GM23338 (cell line): Measurements from ENCODE around the gene TPST1.

Source experiments
- CREB1 ChIP-seq: fragments of 250-450 bp; sonication (Bioruptor Pico); IDR thresholded peaks from 2 replicates; pipeline ENCODE4 v1.5.0; 2020; ENCODE audit warnings: low read depth, mild to moderate bottlenecking, moderate library complexity
- EZH2 ChIP-seq: fragments of 200-600 bp; sonication (generic); IDR thresholded peaks from one replicate; pipeline ENCODE4 v1.8.0; 2017; ENCODE audit warnings: antibody characterized with exemption, mild to moderate bottlenecking, low read depth; ENCODE audit not compliant: unreplicated experiment
- EZH2phosphoT487 ChIP-seq: fragments of 200-600 bp; sonication (generic); IDR thresholded peaks from one replicate; pipeline ENCODE4 v1.8.1; 2018; ENCODE audit warnings: antibody characterized with exemption; ENCODE audit not compliant: unreplicated experiment
- POLR2AphosphoS5 ChIP-seq: IDR thresholded peaks from 2 replicates; pipeline ENCODE4 v1.6.1; 2016; ENCODE audit warnings: antibody characterized with exemption, low read depth
- STAT1 ChIP-seq: IDR thresholded peaks from one replicate; pipeline ENCODE4 v1.6.1; 2016; ENCODE audit warnings: antibody characterized with exemption; ENCODE audit not compliant: unreplicated experiment
- ZNF114 ChIP-seq: fragments of 250-450 bp; sonication (Bioruptor Pico); IDR thresholded peaks from 2 replicates; pipeline ENCODE4 v1.5.0; 2020; ENCODE audit warnings: mild to moderate bottlenecking, moderate library complexity
- ZNF331 ChIP-seq: fragments of 250-450 bp; sonication (Bioruptor Pico); IDR thresholded peaks from 2 replicates; pipeline ENCODE4 v1.5.0; 2020; ENCODE audit warnings: low read depth, mild to moderate bottlenecking, moderate library complexity
- TF ChIP-seq, protein P1 (sequence below), 2 experiments: fragments of 200-600 bp in 1 of 2; sonication (generic) in 1 of 2; conservative IDR thresholded peaks; 2 replicates each; pipeline versions ENCODE4 v1.5.1 to v1.6.1; 2016 to 2017; ENCODE audit warnings: antibody characterized with exemption in 2 of 2, low read depth in 2 of 2, mild to moderate bottlenecking in 2 of 2, moderate library complexity in 1 of 2
- TF ChIP-seq, protein P2 (sequence below): IDR thresholded peaks from one replicate; pipeline ENCODE4 v1.6.1; 2018; ENCODE audit warnings: antibody characterized with exemption; ENCODE audit not compliant: unreplicated experiment

DNA sequence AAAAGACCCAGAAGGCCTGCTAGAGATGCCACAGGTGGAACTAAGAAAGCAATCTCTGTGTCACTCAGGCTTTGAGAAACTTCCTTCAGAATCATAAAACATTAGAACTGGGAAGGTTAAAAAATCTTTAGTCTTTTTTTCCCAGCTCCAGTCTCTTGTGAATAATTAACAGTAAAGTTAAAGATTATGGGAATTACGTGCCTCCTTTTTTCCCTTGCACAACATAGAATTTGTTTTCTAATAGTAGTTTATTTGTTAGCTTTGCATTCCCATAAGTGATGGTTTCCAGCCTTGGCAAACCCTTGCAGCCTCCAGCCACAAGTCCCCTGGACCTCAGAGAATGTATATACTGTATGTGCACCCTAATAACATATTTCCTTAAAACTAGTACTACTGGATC is 128.3 kb downstream of the TPST1 start:
- TF ChIP-seq, protein P1, sequence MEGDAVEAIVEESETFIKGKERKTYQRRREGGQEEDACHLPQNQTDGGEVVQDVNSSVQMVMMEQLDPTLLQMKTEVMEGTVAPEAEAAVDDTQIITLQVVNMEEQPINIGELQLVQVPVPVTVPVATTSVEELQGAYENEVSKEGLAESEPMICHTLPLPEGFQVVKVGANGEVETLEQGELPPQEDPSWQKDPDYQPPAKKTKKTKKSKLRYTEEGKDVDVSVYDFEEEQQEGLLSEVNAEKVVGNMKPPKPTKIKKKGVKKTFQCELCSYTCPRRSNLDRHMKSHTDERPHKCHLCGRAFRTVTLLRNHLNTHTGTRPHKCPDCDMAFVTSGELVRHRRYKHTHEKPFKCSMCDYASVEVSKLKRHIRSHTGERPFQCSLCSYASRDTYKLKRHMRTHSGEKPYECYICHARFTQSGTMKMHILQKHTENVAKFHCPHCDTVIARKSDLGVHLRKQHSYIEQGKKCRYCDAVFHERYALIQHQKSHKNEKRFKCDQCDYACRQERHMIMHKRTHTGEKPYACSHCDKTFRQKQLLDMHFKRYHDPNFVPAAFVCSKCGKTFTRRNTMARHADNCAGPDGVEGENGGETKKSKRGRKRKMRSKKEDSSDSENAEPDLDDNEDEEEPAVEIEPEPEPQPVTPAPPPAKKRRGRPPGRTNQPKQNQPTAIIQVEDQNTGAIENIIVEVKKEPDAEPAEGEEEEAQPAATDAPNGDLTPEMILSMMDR (conservative IDR thresholded peaks at IDR 0.05; ENCODE audit: low read depth in 2 of 2): no peak
- TF ChIP-seq CREB1 (CRISPR knock-in tag): no peak
- no peak for TF ChIP-seq EZH2
- no peak for TF ChIP-seq EZH2phosphoT487
- no peak for TF ChIP-seq POLR2AphosphoS5
- TF ChIP-seq, protein P2, sequence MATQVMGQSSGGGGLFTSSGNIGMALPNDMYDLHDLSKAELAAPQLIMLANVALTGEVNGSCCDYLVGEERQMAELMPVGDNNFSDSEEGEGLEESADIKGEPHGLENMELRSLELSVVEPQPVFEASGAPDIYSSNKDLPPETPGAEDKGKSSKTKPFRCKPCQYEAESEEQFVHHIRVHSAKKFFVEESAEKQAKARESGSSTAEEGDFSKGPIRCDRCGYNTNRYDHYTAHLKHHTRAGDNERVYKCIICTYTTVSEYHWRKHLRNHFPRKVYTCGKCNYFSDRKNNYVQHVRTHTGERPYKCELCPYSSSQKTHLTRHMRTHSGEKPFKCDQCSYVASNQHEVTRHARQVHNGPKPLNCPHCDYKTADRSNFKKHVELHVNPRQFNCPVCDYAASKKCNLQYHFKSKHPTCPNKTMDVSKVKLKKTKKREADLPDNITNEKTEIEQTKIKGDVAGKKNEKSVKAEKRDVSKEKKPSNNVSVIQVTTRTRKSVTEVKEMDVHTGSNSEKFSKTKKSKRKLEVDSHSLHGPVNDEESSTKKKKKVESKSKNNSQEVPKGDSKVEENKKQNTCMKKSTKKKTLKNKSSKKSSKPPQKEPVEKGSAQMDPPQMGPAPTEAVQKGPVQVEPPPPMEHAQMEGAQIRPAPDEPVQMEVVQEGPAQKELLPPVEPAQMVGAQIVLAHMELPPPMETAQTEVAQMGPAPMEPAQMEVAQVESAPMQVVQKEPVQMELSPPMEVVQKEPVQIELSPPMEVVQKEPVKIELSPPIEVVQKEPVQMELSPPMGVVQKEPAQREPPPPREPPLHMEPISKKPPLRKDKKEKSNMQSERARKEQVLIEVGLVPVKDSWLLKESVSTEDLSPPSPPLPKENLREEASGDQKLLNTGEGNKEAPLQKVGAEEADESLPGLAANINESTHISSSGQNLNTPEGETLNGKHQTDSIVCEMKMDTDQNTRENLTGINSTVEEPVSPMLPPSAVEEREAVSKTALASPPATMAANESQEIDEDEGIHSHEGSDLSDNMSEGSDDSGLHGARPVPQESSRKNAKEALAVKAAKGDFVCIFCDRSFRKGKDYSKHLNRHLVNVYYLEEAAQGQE: no peak
- no peak for TF ChIP-seq ZNF331 (CRISPR knock-in tag)
- TF ChIP-seq STAT1: no peak
- TF ChIP-seq ZNF114 (CRISPR knock-in tag): no peak
